Measurements from ENCODE around the gene PDZD4.

Gene PDZD4

GRCh38 chrX:153770601-153771414, 59.5 kb downstream of the PDZD4 start:
- DNase-seq = no peak

GRCh38 chrX:153769865-153770600, 60.3 kb downstream of the PDZD4 start:
- DNase-seq = no peak

GRCh38 chrX:153769158-153769864, 61.0 kb downstream of the PDZD4 start:
- DNase-seq = no peak

- no peak for DNase-seq
These were observed 61.8 kb downstream of the PDZD4 start for GRCh38 chrX:153768311-153769157.

- DNase-seq = no peak
These were observed 62.7 kb downstream of the PDZD4 start for GRCh38 chrX:153767674-153768055.

- no peak for DNase-seq
These were observed 63.3 kb downstream of the PDZD4 start for GRCh38 chrX:153766871-153767673.

GRCh38 chrX:153766098-153766817, 64.1 kb downstream of the PDZD4 start:
- peak; percentile 52 for DNase-seq

GRCh38 chrX:153765138-153766079, 64.9 kb downstream of the PDZD4 start:
- no peak for DNase-seq

GRCh38 chrX:153764786-153765137, 65.6 kb downstream of the PDZD4 start:
- DNase-seq = no peak

- peak; percentile 42 for DNase-seq
These were observed 66.2 kb downstream of the PDZD4 start, which contains the start of gene PLXNB3 for GRCh38 chrX:153763989-153764755. PLXNB3 (plus strand) TSS chrX:153764249; CDS start chrX:153765536, 1,287 bp downstream.

GRCh38 chrX:153763298-153763932, 66.9 kb downstream of the PDZD4 start:
- DNase-seq = no peak

- DNase-seq = no peak
These were observed 67.6 kb downstream of the PDZD4 start for GRCh38 chrX:153762626-153763173.

- DNase-seq = no peak
These were observed 68.5 kb downstream of the PDZD4 start for GRCh38 chrX:153761863-153762262.

- DNase-seq = no peak
These were observed 75.2 kb downstream of the PDZD4 start for GRCh38 chrX:153755136-153755535.
